IPS DF 4.7 (cell line): ENCODE measurements around the gene UVSSA.
A peak's percentile ranks its signal among the peaks of the same experiment; 100 is the strongest.

Experiments
- DNase-seq: peaks from one replicate; pipeline ENCODE4 v3.0.0-alpha.2; 2013; ENCODE audit warnings: low spot score; ENCODE audit errors: extremely low read depth

The UVSSA gene, protein sequence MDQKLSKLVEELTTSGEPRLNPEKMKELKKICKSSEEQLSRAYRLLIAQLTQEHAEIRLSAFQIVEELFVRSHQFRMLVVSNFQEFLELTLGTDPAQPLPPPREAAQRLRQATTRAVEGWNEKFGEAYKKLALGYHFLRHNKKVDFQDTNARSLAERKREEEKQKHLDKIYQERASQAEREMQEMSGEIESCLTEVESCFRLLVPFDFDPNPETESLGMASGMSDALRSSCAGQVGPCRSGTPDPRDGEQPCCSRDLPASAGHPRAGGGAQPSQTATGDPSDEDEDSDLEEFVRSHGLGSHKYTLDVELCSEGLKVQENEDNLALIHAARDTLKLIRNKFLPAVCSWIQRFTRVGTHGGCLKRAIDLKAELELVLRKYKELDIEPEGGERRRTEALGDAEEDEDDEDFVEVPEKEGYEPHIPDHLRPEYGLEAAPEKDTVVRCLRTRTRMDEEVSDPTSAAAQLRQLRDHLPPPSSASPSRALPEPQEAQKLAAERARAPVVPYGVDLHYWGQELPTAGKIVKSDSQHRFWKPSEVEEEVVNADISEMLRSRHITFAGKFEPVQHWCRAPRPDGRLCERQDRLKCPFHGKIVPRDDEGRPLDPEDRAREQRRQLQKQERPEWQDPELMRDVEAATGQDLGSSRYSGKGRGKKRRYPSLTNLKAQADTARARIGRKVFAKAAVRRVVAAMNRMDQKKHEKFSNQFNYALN

GRCh38 chr4:1346781-1347409, at the start of gene UVSSA:
Gene UVSSA, plus strand, starts transcription at chr4:1347208. Its CDS starts 884 bp downstream, at chr4:1348092.
- peak; percentile 91 for DNase-seq

DNA sequence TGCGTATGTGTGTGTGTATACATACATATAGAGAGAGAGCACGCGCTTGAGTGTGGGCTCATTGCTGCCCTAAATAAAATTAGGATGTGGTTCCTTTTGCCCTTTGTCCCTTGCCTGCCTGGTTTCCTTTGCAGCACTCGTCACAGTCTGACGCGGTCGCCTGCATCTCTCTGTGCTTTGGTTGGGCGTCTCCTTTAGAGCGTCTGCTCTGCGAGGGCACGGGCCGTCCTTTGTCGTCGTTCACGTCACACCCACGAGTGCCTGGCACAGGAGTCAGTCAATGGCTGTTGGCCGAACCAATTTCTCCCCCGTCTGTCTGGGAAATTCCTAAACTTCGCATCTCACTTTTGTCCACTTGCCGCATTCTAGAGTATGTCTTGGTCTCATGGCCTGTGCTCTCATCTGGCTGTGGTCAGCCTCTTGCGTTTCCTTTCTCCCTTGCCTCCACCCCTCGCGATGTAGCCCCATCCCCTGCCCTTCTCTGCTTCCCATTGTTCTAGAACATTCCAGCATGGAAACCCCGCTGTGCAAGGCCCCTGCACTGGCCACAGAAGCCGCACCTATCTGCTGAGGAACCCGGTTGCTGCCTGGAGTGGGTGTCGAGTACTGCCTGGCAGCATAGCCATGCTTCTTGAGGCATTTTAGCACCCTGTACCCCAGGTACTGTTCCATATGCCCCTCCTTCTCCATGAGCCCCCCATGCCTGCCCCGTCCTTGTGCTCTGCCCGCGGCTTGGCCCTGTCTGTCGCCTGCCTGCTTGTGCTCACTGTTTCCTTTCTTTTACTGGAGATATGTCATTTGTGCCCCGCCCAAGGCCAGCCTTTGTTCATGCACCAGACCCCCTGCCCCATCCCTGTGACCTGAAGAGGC, 49.3 kb upstream of the UVSSA start:
- no peak for DNase-seq

GRCh38 chr4:1298461-1298860, 48.5 kb upstream of the UVSSA start:
- DNase-seq, result no peak

- no peak for DNase-seq
Measured at GRCh38 chr4:1299301-1299860, 47.6 kb upstream of the UVSSA start.

DNA sequence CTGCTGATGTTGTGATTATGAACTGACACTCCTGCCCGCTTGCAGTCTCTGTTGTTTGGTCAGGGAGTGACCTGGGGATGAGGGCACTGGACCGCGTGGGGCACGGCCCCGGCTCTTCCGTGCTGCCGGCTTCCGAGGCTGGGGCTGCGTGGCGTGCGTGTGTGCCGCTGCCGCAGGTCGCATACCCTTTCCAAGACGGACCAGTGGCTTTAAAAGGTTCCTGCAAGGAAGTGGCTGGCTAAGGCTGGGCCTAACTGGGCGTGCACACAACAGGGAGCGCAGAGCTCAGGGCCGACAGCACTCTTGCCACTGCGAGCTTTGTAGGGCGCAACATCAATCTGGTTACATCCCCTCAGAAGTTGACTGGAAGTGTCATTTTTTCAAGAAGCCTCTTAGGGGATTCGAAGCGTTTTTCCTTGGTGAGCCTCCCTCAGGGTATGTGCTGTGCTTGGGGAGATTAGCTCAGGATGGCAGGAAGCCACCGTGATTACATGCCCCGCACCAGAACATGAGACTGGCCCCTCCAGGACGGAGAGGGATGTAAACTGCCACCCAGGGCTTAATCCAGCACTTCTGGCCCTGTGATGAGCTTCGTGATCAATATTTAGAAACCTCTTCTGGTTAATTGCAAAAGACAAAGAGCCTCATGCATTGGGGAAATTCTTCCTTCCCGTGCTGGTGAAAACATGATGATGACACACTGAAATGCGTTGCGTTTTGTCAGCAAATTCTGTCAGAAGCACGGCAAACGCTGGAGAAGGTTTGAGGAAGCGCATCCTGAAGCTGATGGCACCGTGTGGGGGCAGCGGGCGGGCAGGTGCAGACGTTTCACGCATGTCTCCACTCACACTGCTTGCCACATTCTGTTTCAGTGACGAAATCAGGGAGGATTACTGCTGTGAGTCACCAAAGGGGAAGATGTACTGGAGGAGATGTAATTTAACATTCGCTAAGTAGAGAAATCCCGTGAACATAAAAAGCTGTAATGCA, 46.2 kb upstream of the UVSSA start:
- no peak for DNase-seq

DNA sequence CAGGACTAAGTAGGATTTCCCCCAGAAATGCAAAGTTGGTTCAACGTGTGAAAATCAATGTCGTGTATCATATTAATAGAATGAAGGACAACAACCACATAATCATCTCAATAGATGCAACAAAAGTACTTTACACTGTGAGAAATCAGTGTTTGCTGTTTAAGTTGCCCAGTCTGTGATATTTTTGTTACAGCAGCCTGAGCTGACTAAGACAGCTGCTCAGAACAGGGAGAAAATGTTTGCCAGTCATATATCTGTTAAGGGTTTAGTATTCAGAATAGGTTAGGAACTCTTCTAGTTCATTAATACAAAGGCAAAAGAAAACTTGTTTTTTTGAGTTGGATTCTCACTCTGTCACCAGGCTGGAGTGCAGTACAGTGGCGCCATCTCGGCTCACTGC, 44.8 kb upstream of the UVSSA start:
- no peak for DNase-seq

- no peak for DNase-seq
Measured at GRCh38 chr4:1305261-1305711, 41.7 kb upstream of the UVSSA start.

DNA sequence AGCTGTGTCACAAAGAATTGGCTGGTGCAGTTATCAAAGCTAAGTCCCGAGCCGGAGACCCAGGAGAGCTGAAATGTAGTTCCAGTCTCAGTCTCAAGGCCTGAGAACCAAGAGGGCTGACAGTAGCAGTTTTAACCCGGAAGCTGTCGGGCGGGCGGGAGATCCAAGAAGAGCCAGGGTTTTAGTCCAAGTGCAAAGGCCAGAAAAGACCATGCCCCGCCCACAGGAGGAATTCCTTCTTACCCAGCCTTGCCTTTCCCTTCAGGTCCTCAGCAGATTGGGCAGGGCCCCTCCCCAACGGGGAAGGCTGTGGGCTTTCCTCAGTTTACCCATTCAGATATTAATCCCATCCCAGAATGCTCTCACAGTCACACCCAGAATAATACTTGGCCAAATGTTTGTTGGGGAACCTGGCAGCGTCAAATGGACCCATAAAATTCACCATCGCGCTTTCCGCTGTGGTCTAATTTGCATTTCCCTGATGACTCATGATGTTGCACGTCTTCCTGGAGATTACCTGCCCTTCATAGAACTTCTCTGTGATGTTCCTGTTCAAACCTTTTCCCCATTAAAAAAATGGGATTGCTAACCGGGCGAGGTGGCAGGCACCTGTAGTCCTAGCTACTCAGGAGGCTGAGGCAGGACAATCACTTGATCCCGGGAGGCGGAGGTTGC, 41.1 kb upstream of the UVSSA start:
- no peak for DNase-seq

- no peak for DNase-seq
Measured at GRCh38 chr4:1307951-1308735, 38.9 kb upstream of the UVSSA start.

GRCh38 chr4:1309261-1310010, 37.6 kb upstream of the UVSSA start:
- peak; percentile 72 for DNase-seq

- DNase-seq, result no peak
Measured at GRCh38 chr4:1310031-1310795, 36.8 kb upstream of the UVSSA start.

DNA sequence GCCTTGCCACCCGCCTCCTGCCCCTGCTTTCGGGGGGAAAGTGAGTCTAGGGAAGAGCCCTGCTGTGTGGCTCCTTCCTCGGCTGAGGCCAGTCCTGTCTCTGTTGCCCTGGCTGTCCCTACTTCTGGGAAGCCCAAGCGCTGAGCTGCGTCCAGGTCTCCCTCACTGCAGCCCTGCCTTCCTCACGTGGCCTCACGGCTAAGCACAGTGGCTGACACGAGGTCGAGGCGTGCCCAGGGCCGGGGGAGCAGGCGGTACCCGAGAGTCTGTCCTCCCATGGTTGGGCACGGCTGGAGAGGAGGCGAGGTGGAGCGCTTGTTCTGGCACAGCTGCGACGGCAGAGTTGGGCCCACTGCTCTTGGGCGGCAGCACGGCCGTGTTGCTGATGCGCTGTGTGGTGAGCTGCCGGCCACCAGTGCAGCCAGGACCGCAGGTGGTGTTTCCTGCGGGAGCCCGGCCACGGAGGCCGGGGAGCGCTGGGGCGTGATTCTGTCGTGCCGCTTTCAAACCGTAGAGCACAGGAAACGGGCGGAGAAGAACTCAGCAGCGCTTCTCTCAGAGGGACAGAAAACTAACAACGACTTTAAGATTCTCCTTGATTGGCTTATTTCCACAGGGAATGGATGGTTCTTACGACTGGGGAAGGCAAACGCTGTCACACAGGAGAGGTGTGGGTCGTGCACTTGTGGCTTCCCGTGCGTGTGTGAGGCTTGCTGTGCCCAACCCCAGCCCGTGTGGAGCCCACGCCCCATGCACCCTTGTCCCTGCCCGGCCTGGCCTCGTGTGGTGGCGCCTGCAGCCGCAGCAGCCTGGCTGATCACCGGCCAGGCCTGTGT, 36.0 kb upstream of the UVSSA start:
- DNase-seq, result no peak

GRCh38 chr4:1312821-1313640, 34.0 kb upstream of the UVSSA start:
- no peak for DNase-seq

- no peak for DNase-seq
Measured at GRCh38 chr4:1315306-1315705, 31.7 kb upstream of the UVSSA start.
